CD4-positive, alpha-beta T cell treated with Interleukin-1 beta for 1 hour (primary cell): ENCODE measurements around the gene SMOC2.
"Not testable (repeated sequence)": the region's sequence is repeated elsewhere in the genome, so short reads cannot be mapped to it uniquely, and the experiment has no call there.

Experiments
- DNase-seq, 2 donors: peaks; one replicate each; pipeline ENCODE4 v3.0.0-alpha.2; 2020 to 2022

SMOC2 gene

GRCh38 chr6:168524571-168525001, 83.6 kb downstream of the SMOC2 start:
- DNase-seq = no peak

- DNase-seq = no peak
These were observed 84.1 kb downstream of the SMOC2 start for GRCh38 chr6:168525114-168525513.

GRCh38 chr6:168525926-168526630, 85.1 kb downstream of the SMOC2 start:
- no peak for DNase-seq

GRCh38 chr6:168526841-168527281, 85.9 kb downstream of the SMOC2 start:
- DNase-seq = no peak

DNA sequence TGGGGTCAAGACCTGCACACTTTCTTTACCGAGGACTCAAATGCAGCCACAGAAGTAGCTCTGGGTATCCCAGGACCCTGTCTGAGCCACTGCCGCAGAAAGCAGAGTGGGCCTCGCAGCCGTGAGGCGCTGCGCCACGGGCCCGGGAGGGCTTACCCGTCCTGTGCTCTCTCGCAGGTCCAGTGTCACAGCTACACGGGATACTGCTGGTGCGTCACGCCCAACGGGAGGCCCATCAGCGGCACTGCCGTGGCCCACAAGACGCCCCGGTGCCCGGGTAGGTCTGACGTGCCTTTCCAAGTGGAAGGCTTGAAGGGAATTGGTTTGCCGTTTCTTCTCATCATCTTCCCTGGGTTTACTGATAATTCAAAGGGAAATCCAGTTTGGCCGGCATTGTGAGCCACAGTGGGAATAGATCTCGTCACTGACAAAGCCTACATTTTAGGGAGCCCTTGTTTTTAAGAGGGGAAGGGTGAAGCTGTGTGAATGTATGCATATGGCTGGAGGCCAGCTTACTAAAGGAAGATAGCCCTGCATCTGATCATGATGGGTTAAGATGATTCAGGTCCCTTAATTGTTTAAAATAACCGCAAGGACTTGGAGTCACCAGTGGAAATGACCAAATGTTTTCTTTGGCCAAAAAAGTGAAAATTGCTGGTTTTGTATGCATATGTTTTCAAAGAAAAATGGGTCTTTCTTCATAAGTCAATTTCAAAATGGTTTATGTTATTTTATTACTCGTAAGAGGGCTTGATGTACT, 86.6 kb downstream of the SMOC2 start:
- no peak for DNase-seq

- DNase-seq = no peak
These were observed 87.6 kb downstream of the SMOC2 start for GRCh38 chr6:168528474-168529095.

DNA sequence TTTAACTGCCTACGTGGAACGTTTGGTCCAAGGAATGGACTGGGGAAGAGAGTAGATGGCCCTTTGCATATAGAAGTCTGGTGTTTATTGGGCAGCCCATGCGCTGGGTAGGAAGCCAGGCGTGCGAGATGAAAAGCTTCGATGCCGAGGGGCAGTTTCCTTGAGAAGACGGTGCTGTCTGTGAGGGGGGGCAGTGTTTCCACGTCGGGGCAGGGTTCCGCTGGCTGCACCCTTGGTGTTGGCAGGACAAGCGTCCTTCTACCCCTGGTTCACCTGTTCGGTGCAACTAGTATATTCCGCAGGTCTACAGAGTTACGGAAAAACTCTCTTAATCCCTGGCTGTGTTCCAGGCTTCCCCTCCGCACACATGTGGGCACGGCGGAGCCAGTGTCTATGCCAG, 88.2 kb downstream of the SMOC2 start:
- DNase-seq = no peak

DNA sequence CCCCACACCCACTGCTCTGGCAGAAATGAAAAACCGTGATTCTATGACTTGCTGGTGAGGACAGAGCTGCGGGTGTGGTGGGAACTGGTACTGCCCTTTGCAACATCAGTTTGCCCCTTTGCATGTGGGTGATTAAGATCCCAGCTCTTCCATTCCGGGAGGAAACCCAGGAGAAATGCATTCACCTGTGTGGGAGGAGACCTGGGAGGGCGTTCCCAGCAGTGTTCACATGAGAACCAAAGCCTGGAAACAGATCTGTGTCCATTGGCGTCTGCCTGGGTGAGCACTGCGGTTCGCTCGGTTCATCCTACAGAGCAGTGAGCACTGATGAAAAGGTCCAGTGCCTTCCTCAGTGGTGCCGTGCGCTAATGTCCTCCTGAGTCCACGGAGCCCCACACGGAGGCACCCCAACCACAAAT, 89.7 kb downstream of the SMOC2 start:
- no peak for DNase-seq

DNA sequence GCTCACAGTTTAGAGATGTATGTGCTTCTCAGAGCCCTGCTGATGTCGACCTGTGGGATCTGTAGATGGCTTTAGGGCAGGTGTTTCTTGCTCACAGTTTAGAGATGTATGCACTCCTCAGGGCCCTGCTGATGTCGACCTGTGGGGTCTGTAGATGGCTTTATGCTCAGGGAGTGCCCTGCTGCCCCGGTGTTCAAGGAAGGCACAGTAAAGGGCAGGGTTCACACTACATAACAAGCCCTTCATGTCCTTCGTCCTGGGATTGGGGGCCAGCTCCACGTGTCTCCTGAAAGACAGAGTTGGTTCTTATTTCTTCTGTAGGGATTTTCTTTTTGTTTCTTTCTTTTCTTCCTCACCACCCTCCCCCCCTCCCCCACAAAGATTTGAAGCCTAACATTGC, 91.1 kb downstream of the SMOC2 start:
- DNase-seq = no peak

GRCh38 chr6:168533414-168533813, 92.4 kb downstream of the SMOC2 start:
- no peak for DNase-seq

DNA sequence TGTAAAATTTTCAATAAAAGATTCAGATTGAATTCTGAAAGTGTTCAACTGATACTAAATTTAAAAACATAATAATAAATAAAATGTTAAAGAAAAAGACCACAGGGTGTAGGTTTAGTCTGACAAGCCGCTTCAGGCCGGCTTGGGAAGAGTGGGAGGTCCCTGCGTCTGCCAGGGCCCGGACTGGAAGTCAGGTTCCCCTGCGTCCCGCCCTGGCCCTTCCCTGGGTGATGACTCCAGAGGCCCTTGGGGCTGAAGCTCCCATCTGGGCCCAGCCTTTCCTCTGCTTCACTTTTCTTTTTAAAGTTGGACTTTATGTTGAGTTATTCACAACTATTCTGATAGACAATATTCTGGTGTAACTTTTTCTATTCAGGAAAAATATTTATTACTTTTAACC, 93.3 kb downstream of the SMOC2 start:
- no peak for DNase-seq

DNA sequence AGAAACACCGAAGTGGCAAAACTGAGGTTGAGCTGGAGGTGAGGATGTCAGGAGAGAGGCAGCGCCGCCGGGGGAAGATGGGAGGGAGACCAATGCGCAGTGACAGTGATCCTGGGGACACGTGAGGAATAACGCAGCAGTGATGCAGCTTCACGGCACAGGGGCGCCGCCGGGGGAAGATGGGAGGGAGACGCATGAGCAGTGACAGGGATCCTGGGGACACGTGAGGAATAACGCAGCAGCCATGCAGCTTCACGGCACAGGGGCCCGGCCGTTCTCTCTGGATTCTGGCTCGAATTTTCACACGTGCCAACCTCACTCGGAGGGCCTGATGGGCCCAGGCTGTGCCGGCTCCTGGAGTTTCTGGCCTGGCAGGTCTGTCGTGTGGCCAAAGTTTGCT, 94.7 kb downstream of the SMOC2 start:
- DNase-seq = no peak

DNA sequence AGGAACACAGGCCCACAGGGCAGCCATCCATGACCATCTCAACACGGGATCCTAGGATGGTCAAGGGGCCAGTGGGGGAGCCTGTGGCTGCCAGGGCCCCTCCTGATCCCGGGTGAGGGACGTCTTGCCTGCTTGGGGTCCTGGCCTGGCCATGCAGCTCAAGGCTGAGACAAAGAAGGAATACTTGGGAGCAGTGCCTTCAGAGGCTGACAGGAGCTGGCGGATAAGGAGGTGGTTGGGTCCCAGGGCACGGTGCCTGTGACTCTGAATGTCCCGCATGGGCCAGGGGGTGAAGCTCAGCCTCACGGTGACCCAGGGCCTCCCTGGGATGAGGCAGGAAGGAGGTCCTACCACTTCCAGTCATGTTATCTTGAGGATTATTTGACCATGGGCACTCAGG, 95.2 kb downstream of the SMOC2 start:
- no peak for DNase-seq

DNA sequence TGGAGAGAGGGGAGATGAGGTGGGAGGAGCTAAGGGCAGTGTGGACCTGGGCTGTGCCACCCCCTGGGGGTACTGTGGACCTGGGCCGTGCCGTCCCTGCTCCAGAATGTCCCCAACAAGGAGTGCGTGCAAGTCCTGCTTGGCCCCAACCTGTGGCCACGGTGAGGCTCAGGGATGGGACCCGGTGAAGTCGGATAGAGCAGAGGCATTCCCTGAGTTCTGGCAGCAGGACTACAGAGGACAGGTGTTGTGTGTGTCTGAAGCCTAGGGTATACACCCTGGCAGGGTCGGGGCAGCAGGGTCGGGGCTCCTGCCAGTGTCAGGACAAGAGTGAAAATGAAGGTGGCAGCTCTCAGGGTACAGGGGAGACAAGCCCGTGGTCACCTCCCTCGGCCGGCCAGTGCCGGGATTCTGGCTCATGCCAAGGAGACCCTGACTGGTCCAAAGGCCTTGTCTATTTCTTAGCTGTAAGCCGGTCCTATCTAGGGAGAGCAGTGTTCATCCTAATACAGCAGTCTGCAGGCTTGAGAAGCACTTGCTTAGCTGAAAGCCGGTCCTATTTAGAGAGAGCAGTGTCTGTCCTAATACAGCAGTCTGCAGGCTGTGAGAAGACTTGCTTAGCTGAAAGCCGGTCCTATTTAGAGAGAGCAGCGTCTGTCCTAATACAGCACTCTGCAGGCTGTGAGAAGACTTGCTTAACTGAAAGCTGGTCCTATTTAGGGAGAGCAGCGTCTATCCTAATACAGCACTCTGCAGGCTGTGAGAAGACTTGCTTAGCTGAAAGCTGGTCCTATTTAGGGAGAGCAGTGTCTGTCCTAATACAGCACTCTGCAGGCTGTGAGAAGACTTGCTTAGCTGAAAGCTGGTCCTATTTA, 95.9 kb downstream of the SMOC2 start:
- no peak for DNase-seq

- DNase-seq = no peak
These were observed 96.5 kb downstream of the SMOC2 start for GRCh38 chr6:168537540-168537884.

DNA sequence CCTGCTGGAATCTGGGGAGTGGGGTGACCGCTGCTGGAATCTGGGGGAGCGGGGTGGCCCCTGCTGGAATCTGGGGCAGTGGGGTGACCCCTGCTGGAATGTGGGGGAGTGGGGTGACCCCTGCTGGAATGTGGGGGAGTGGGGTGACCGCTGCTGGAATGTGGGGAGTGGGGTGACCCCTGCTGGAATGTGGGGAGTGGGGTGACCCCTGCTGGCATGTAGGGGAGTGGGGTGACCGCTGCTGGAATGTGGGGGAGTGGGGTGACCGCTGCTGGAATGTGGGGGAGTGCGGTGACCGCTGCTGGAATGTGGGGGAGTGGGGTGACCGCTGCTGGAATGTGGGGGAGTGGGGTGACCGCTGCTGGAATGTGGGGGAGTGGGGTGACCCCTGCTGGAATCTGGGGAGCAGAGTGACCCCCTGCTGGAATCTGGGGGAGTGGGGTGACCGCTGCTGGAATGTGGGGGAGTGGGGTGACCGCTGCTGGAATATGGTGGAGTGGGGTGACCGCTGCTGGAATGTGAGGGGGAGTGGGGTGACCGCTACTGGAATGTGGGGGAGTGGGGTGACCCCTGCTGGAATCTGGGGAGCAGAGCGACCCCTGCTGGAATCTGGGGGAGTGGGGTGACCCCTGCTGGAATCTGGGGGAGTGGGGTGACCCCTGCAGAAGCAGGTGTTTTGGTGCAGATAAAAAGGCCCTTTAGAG, 97.4 kb downstream of the SMOC2 start:
- DNase-seq = not testable (repeated sequence)

GRCh38 chr6:168538892-168539811, 98.2 kb downstream of the SMOC2 start:
- DNase-seq = no peak

DNA sequence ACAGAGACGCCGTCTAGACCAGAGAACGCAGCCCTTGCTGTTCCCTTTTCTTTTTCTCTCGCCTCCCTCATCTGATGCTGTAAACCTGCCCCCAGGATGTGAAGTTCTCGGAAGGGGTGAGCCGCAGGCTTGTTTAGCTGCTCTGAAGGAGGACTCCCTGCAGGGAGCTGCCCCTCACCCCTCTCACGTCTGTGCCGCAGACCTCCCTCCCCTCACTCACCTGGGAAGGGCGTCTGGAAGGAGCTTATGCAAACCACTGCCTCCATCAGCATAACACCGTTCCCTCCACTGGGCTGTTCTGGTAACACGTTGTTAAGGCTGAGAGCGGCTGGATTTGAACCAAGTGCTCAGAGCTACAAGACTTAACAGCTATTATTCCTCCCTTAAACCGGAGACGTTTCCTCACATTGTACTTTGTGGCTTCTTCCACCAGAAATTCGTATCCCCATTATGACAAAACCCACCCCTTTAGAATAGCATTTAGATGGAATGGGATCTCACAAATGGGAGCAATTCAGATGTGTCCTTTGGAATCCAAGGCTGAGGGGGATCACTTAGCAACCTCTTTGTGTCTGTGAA, 99.8 kb downstream of the SMOC2 start:
- no peak for DNase-seq

- no peak for DNase-seq
These were observed 100.3 kb downstream of the SMOC2 start for GRCh38 chr6:168541307-168541706.

DNA sequence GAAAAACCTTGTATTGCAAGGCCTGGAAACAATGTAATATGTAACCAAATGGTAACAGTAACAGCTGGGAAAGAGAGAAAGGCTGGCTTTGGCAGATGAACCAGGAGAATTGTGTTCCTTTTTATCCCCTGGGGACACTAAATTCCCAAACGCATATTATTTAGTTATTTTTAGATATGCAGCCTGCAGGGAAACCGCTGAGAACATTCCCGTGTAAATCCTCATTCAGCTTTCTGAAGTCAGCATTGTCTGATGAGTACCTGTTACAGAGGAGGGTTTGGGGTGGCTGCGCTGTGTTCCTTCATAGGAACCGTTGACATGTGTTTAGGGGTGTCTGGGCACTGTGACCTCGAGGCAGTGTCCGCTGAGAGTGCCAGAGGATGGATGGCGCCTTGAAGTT, 101.3 kb downstream of the SMOC2 start:
- DNase-seq = no peak

DNA sequence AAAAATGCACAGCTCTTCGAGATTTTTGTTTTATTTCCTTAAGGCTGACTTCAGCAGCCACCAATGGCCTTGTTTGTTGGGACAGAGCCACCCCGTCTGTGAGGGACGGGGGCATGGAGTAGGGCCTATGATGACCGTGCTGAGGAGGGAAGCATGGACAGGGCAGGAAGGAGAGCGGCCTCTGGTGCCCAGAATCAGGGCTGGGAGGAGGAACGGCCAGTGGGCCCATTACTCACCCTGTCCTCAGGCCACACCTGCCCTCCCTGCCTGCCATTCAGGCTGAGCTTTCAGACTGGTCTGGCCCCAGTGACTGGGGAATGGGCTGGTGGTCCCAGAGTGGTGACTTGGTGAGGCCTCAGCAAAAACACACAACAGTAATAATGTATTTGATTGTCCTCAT, 104.4 kb downstream of the SMOC2 start:
- DNase-seq = no peak
